Activated naive CD4-positive, alpha-beta T cell treated with anti-CD3 and anti-CD28 coated beads, Interleukin-2, amount 10 ng/mL, durations not matched to agents 7 days and 5 days (primary cell): ENCODE measurements around the gene CALML6.

ENCODE experiments used
- CTCF ChIA-PET: fragments of 350-600 bp; sonication (Branson Sonifier 250); formaldehyde crosslinking; loops from one replicate; lab custom pipeline; 2021; ENCODE audit warnings: antibody characterized with exemption; lab: Charles Lee
- DNase-seq: peaks from one replicate; pipeline ENCODE4 v3.0.0-alpha.2; 2020
- H3K27ac Mint-ChIP-seq: one replicate; pipeline ENCODE4 v1.8.0; 2021; ENCODE audit warnings: mild to moderate bottlenecking, moderate library complexity, mixed read lengths
- H3K27me3 Mint-ChIP-seq: one replicate; pipeline ENCODE4 v1.8.0; 2021; ENCODE audit warnings: mild to moderate bottlenecking, mixed read lengths
- H3K36me3 Mint-ChIP-seq: one replicate; pipeline ENCODE4 v1.8.0; 2021; ENCODE audit warnings: mixed read lengths
- H3K4me1 Mint-ChIP-seq: one replicate; pipeline ENCODE4 v1.8.0; 2021; ENCODE audit warnings: mixed read lengths
- H3K4me3 Mint-ChIP-seq: one replicate; pipeline ENCODE4 v1.8.0; 2021; ENCODE audit warnings: mild to moderate bottlenecking, moderate library complexity, mixed read lengths
- H3K9me3 Mint-ChIP-seq: one replicate; pipeline ENCODE4 v1.8.0; 2021; ENCODE audit warnings: mixed read lengths

Gene CALML6

DNA sequence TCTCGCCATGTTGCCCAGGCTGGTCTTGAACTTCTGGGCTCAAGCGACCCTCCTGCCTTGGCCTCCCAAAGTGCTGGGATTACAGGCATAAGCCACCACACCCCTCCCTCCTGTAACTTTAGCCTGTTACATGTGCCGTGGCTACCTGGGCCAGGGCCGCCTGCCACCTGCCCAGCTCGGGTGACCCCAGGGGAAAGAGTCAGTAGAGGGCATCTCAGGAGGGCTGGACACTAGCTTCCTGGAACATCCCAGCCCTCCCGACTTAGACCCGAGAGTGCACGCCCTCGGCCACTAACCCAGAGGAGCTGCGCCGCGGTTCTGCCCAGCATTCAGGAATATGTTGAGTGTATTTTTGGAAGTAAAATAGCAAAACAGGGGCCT is 44.4 kb downstream of the CALML6 start:
- Mint-ChIP-seq H3K27me3 (peaks cover 48% of the 10 kb centered on the region), H3K36me3 (no peaks in the 10 kb centered on the region), H3K27ac (no peak overlapping the region), H3K4me1 (peaks cover 4% of the 10 kb centered on the region), H3K4me3 (no peak overlapping the region), H3K9me3 (peaks cover 3% of the 10 kb centered on the region)
- CTCF ChIA-PET, result interaction anchor here (1.3 to 6.3 kb wide), 4 partner anchors 75 to 133 kb away, joined by 3 to 105 read pairs (median 5); no protein-coding TSS in a partner anchor
- no peak for DNase-seq

DNA sequence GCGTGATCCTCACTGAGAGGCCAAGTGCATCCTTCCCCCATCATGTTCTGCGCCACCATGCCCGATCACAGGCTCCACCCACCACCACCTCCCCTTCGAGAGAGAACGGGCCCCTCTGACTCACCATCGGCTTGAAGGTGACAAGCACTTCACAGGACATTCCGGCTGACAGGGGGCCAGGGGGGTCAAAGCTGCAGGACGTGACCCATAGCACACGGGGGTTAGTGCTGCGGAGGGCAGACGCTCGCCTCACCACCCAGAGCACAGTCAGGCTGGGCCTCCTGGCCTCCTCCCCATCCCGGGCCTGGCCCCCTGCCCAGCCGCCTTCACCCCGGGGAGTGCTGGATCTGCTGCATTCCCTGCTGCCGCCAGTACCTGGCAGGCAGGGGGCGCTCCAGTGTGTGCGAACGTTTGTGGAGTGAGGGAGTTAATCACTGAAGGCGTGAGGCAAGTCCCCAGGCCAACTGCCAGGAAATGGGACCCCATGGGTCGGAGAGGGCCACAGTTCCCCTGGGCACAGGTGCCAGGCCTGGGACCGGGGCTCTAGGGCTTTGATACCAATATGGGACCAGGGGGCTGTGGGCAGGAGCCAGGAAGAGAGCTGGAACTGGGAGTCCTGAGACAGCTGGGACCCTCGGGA is 44.9 kb downstream of the CALML6 start:
- Mint-ChIP-seq H3K27ac (no peak overlapping the region), H3K4me1 (peaks cover under 1% of the 10 kb centered on the region), H3K36me3 (no peaks in the 10 kb centered on the region), H3K9me3 (peaks cover under 1% of the 10 kb centered on the region), H3K27me3 (peaks cover 52% of the 10 kb centered on the region), H3K4me3 (no peak overlapping the region)
- DNase-seq, result peak; percentile 83
- CTCF ChIA-PET, result interaction anchor here (0.9 to 6.3 kb wide), 6 partner anchors 30 to 179 kb away, joined by 3 to 105 read pairs (median 4); no protein-coding TSS in a partner anchor

DNA sequence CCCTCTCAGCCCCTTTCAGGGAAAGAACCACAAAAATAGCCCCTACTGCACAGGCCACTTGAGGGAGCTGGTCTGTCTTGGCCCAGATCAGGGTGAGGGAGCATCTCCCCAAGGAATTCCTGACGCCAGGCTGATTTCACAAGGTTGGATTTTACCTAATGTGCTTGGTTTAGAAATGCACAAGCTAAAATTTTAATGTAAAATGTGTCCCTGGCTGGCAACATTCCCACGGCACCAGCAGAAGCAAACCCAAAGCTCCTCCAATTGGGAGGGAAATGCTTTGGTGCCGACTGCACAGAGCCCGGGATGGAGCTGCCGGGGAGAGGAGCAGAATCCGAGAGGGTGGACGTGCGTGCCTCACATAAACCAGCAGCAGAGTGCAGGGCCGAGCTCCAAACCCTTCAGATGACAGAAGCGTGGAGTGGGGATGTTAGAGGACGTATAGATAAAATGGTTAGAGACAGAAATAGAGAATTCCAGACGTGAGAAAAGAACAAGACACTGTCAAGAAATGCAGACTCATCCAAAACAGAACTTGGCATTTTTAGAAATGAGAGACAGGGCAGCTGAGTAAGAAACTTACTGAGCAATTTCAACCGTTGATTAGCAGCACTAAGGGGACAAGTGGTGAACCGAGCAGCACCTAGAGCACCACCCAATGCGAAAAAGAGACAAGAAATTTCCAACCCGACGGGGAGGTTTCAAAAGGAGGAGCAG is 45.6 kb downstream of the CALML6 start:
- no peak for DNase-seq

DNA sequence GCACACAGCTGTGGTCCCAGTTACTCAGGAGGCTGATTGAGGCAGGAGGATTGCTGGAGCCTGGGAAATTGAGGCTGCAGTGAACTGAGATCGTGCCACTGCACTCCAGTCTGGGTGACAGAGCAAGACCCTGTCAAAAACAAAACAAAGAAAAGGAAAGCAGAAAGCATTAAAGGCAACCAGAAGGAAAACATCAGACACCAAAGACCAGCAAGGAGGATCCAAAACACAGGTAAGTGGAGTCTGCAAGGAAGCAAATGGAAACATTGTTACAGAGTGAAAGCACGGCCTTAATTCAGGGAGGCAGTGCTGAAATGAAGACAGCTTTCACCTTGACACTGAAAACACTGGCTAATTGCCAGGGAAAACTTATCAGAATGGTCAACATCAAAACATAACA is 47.7 kb downstream of the CALML6 start:
- H3K9me3 Mint-ChIP-seq, result no peaks in the 10 kb centered on the region
- no peak for DNase-seq
- no peaks in the 10 kb centered on the region for H3K4me1 Mint-ChIP-seq
- no peak overlapping the region for H3K27ac Mint-ChIP-seq
- no peak overlapping the region for H3K4me3 Mint-ChIP-seq
- H3K27me3 Mint-ChIP-seq, result peaks cover 56% of the 10 kb centered on the region
- no peaks in the 10 kb centered on the region for H3K36me3 Mint-ChIP-seq
- CTCF ChIA-PET, result interaction anchor here (6.3 kb wide), 1 partner anchor 82 kb away, joined by 105 read pairs; no protein-coding TSS in a partner anchor

More for the DNA sequence above, 45.6 kb downstream of the CALML6 start:
- no peaks in the 10 kb centered on the region for H3K36me3 Mint-ChIP-seq
- H3K9me3 Mint-ChIP-seq, result no peaks in the 10 kb centered on the region
- H3K4me3 Mint-ChIP-seq, result no peak overlapping the region
- CTCF ChIA-PET, result interaction anchor here (0.7 to 6.3 kb wide), 6 partner anchors 30 to 215 kb away, joined by 3 to 105 read pairs (median 4); no protein-coding TSS in a partner anchor
- H3K27me3 Mint-ChIP-seq, result peaks cover 55% of the 10 kb centered on the region
- H3K4me1 Mint-ChIP-seq, result no peaks in the 10 kb centered on the region
- no peak overlapping the region for H3K27ac Mint-ChIP-seq

DNA sequence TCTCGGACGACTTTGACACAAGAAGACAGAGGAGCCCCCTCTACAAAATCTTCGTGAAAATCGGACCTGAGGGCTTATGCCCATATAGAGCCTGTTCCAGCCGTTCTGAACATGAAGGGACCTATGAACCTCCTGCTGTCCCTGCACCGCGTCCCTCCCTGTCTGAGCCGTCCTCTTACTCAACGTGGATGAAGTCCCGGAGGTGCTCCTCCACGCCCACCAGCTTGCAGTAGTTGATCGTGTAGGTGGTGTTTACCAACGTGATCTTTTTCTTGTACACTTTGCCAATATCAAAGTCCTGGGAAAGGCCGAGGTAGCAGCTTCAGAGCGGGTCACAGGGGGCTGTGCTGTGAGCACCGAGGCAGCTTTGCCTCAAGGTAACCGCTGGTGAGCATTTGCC is 48.5 kb downstream of the CALML6 start:
- no peak for DNase-seq
- no peaks in the 10 kb centered on the region for H3K9me3 Mint-ChIP-seq
- CTCF ChIA-PET, result interaction anchor here (6.3 kb wide), 1 partner anchor 81 kb away, joined by 105 read pairs; no protein-coding TSS in a partner anchor
- no peaks in the 10 kb centered on the region for H3K4me1 Mint-ChIP-seq
- no peak overlapping the region for H3K4me3 Mint-ChIP-seq
- no peak overlapping the region for H3K27ac Mint-ChIP-seq
- peaks cover 50% of the 10 kb centered on the region for H3K27me3 Mint-ChIP-seq
- no peaks in the 10 kb centered on the region for H3K36me3 Mint-ChIP-seq

DNA sequence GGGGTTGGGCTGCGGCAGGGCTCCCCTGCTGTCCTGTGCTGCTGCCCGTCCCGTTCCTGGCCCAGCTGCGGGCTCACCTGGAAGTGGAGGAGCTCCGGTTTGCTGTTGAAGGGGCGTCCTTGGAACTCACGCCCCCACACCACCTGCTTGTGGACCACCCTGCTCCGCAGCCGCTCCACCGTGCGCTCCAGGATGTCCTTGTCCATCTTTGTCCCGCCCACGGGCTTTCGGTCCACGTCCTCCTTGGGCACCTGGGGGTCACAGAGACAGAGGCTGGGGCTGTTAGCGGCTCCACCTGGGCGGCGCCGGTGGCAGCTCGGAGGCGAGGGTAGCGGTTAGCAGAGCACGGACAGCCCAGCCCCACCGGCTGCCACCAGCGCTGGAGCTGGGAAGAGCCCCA is 49.8 kb downstream of the CALML6 start:
- Mint-ChIP-seq H3K4me1 (no peaks in the 10 kb centered on the region), H3K4me3 (no peak overlapping the region), H3K27ac (no peak overlapping the region), H3K9me3 (peaks cover 3% of the 10 kb centered on the region), H3K27me3 (peaks cover 43% of the 10 kb centered on the region), H3K36me3 (no peaks in the 10 kb centered on the region)
- CTCF ChIA-PET, result interaction anchor here (1.1 kb wide), 1 partner anchor 80 kb away, joined by 6 read pairs; no protein-coding TSS in a partner anchor
- DNase-seq, result no peak

DNA sequence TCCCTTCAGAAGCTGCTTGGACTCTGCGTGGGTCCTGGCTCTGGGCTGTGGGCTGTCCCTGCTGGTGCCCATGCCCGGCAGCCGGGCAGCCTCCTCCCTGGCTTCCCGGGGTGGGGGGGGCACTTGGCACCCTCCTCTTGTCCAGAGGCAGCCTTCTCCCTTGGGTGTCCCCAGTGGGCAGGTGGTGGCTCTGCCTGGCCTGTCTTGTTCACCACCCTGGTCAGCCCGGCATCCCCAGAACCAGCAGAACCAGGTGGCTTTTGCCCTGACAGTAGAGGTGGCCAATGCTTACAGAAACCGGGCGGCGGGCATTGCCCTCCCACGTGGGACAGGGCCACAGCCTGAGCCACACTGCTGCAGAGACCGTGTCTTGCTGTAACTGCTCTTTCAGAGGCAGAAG is 50.5 kb downstream of the CALML6 start:
- Mint-ChIP-seq H3K4me3 (no peak overlapping the region), H3K4me1 (no peaks in the 10 kb centered on the region), H3K36me3 (no peaks in the 10 kb centered on the region), H3K27ac (no peak overlapping the region), H3K9me3 (peaks cover 3% of the 10 kb centered on the region), H3K27me3 (peaks cover 35% of the 10 kb centered on the region)
- no peak for DNase-seq
- CTCF ChIA-PET, result no interaction called here

DNA sequence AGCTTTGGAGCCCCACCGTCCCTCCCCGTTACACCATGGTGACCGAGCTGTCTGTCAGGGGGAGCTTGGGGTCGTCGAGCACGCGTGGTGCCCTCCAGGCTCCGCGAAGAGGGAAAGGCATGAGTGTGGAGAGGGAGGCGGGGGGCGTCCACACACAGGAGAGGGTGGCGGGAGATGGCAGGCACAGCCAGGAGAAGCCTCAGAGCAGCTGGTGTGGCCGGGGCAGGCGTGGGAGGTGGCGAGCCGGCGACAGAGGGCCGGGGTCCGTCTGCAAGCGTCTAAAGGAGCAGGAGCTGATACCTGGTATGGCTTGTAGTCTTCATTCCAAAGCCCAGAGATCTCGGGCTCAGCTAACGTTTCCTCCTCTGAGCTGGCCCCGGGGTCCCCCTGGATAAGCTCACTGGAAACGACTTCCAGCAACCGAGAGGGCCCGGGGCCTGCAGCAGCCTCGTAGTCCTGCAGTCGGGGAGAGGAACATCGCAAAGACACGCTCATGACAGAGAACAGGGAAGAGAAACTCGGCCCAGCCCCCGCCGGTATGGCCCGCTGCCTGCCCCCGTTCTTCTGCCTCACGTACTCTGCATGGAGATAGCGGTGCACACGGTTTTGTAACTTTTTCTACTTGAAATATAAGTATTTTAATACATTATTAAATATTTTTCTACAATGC is 51.1 kb downstream of the CALML6 start:
- Mint-ChIP-seq H3K36me3 (no peaks in the 10 kb centered on the region), H3K4me1 (no peaks in the 10 kb centered on the region), H3K27me3 (peaks cover 29% of the 10 kb centered on the region), H3K4me3 (no peak overlapping the region), H3K9me3 (peaks cover 9% of the 10 kb centered on the region), H3K27ac (no peak overlapping the region)
- no peak for DNase-seq
- CTCF ChIA-PET, result no interaction called here
